GM21786 (cell line): Measurements from ENCODE around the gene PLAGL1.
"Not testable (repeated sequence)": the region's sequence is repeated elsewhere in the genome, so short reads cannot be mapped to it uniquely, and the experiment has no call there.

Experiments
- ATAC-seq: cut with Tn5 transposase; IDR thresholded peaks from one replicate; pipeline ENCODE4 v1.9.1; 2021; ENCODE audit not compliant: unreplicated experiment

Gene PLAGL1

DNA sequence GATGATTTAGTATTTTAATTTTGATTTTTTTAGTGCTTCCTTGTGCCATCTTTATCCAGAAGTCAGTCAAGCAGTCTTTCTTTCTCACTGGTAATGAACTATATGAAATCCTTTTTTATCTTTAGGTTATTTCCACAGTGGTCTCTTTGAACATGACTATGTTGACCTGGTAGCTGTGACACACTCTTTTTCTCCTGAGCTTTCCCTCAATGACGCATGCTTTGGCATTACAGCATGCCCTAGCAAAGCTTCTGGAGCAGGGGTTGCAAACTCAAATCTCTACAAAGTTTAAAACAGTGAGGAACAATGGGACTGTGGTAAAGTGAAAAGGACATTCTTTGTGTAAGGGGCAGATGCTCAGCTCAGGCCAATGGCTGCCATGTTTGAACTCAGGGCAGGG is 4.5 kb upstream of the PLAGL1 start:
- no peak for ATAC-seq

DNA sequence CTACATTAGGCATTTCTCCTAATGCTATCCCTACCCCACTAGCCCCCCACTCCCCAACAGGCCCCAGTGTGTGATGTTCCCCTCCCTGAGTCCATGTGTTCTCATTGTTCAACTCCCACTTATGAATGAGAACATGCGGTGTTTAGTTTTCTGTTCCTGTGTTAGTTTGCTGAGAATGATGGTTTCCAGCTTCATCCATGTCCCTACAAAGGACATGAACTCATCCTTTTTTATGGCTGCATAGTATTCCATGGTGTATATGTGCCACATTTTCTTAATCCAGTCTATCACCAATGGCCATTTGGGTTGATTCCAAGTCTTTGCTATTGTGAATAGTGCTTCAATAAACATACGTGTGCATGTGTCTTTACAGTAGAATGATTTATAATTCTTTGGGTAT is 1.6 kb upstream of the PLAGL1 start:
- not testable (repeated sequence) for ATAC-seq

DNA sequence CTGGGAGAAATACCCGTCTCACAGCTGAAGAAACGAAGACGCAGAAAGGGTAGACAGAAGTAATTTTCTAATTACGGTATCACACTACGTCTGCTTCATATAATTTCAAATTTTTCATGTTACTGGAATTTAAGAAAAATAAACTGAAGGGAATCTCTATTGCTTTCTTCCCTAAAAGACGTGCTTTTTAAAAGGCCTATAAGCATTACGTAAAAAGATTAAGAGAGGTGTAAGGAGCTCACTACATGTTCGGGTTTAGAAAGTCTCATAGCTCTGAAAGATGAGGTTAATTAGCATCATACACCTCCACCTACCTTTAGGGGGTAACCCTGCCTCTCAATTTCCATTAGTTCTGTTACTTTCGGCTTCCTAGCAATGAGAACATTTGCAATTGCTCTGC is 787 bp upstream of the PLAGL1 start:
- ATAC-seq: no peak

DNA sequence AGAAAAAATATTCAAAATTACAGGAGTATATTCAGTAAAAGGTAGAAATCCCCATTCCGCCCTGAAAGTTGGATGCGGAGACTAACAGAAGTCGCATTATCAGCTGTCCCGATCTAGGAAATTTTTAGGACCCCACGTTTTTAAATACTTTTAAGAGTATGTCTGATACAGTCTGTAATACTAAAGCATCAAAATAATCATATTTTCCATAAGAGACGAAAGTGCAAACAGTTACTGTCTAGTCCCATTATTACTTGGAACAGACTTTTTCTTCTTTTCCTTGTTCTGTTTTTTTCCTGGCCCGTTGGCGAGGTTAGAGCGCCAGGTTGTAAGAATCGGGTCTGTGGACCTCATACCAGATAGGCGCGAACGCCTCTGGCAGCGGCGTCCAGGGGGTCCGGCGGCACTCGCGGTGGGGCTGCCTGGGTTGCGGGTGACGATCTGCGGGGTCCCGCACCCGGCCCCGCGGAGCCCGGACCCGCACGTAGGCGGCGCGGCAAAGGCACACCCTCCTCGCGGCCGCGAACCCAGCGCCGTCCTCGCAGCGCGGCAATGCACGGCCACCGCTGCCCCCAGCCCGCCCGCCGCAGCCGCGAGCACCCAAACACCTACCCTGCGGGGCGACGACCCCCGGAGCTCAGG is 460 bp downstream of the PLAGL1 start:
- peak; percentile 30 for ATAC-seq

GRCh38 chr6:144006736-144007477 is 1.2 kb downstream of the PLAGL1 start:
- no peak for ATAC-seq

GRCh38 chr6:143999406-143999805 is 8.7 kb downstream of the PLAGL1 start:
- ATAC-seq: no peak

DNA sequence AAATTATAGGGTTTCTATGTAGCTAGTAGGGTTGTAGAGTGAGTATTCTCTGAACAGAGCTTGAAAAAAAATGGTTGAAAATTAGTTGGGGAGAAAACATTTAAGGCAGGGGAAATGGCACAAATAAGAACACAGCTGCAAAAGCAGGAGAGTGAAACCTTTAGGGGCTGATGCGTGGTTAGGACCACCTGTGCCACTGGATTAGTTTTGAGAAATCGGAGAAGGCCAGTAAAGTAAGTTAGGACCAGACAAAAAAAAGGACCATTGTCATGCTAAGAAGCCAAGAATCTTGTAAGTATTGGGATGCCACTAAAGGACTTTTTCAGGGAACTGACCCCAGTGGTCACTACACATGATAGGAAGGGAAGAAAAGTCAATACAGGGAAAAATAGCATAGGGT is 9.4 kb downstream of the PLAGL1 start:
- no peak for ATAC-seq

DNA sequence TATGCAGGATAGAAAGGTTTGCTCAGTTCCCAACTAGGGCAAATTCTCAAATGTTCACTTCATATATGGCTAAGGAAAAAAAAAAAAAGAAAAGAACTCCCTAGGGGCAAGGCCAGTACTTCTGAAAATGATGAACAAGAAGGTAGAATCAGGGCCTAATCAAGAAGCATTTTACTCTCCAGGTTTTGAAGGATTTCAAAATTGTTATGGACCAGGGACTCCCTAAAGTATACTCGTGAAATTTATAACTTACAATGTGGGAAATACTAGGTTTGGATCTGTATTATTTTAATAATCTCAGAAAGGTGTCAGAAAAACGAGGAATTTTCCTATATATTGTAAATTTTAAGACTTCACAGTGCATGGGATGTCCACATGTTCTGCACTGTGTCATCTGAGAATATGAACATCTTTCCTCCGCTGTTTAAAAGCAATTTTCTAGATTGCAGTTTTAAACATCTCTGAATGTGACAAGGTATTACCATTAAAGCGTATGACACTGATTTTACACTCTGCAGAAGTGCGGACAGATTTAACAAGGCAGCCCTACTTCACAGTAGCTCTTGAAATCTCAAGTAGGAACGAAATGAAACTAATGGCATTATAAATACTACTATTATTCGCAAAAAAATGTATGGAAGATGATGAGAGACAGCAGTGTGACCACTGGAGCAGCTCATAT is 14.0 kb downstream of the PLAGL1 start:
- ATAC-seq: no peak

- no peak for ATAC-seq
These were observed 15.8 kb downstream of the PLAGL1 start for GRCh38 chr6:143992285-143992684.

GRCh38 chr6:143986463-143987065 is 21.5 kb downstream of the PLAGL1 start:
- no peak for ATAC-seq

DNA sequence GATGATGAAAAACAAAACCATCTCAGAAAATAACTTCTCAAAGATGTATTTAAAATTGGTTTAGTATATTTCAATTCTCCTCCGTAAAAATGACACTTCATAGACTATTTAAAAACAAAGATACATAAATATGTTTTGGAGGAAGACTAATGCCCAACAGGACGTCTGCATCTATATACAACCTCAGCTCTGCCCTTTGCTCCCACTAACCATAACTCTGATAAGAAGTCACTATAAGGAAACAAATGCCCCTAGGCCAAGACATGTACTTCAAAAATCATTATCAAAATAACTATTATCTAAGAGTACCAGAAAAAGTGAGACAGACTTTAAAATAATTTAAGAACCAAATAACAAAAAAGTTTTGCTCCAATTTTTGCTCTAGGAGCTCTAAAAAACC is 23.4 kb downstream of the PLAGL1 start:
- no peak for ATAC-seq

DNA sequence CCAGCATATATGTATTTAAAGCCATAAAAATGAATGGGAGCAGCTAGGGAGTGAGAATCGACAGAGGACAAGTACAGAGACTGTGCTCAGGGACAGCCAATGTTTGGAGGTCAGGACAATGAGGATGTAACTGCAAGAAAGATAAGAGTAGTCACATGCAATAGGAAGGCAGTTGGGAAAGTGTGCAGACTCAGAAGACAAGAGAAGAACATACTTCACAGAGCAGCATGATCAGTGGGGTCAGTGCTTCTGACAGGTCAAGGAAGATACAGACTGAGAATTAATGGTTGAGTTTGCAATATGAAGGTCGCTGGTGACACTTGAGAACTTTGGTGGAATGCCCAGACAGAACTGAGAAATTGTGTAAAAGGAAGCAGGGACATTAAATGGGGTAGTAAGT is 25.1 kb downstream of the PLAGL1 start:
- ATAC-seq: no peak

DNA sequence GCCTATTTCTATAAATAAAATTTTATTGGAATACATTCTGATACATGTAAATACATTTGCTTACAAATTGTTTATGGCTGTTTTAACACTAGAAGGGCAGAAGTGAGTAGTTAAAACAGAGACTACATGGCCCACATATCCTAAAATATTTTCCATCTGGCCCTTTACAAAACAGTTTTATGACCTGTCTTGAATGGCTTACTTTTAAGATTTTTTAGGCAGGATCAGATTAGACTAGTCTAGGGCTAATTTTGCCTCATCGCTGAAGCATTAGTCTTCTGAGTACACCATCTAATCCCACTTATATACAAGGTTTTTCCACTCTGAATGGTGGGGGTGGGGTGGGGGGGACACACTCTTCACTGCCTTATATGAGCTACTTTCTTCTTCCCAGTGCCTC is 27.1 kb downstream of the PLAGL1 start:
- no peak for ATAC-seq

- no peak for ATAC-seq
These were observed 31.2 kb downstream of the PLAGL1 start for GRCh38 chr6:143976806-143977349.

- ATAC-seq: no peak
These were observed 34.0 kb downstream of the PLAGL1 start for GRCh38 chr6:143974089-143974488.

- no peak for ATAC-seq
These were observed 34.7 kb downstream of the PLAGL1 start for GRCh38 chr6:143973097-143973966.

GRCh38 chr6:143971482-143972205 is 36.4 kb downstream of the PLAGL1 start:
- ATAC-seq: no peak

DNA sequence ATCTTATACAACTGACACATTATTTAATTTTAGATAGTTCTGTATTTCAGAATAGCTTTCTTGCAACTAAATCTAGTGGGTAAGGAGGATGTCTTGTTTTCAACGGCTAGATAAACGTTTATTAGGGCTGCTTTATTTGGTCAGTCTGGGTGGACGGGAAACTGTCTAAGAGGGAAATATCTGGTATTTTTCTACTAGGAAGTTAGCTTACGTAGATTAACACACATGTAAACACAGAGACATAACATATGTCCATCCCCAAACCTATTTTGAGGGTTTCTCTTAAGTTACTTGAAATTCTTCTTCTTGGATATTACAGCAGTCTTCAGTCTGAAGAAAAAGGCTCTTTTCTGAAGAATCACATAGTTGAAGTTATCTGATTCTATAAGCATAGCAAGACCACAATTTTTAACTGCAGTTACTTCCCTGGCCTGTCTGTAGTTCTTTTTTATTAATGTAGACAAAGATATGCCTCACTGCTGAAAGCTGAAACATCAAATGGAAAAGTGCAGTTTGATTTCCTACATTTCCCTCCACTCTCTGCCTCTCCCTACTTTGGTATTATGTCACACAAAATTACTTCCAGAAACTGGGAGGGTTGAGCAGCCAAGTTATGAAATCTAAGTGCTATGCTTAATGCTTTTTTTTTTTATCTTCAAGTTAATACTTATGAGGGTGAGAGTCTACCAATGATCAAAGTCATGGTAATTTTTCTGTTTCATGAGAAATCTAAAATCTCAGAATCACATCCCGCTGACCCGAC is 37.4 kb downstream of the PLAGL1 start:
- no peak for ATAC-seq

GRCh38 chr6:143969077-143969476 is 39.0 kb downstream of the PLAGL1 start:
- ATAC-seq: no peak
